GM18858 (cell line): Measurements from ENCODE around the gene SRRM2.

Experiments
- ATAC-seq: cut with Tn5 transposase; IDR thresholded peaks from one replicate; pipeline ENCODE4 v1.9.1; 2021; ENCODE audit not compliant: unreplicated experiment

The SRRM2 gene

GRCh38 chr16:2761472-2761871, 9.0 kb downstream of the SRRM2 start:
- ATAC-seq: no peak

GRCh38 chr16:2761886-2762583, 9.6 kb downstream of the SRRM2 start:
- ATAC-seq: no peak

GRCh38 chr16:2762711-2763110, 10.3 kb downstream of the SRRM2 start:
- no peak for ATAC-seq

GRCh38 chr16:2763173-2763572, 10.7 kb downstream of the SRRM2 start:
- ATAC-seq: no peak

GRCh38 chr16:2764718-2765117, 12.3 kb downstream of the SRRM2 start:
- ATAC-seq: no peak

GRCh38 chr16:2765462-2766404, 13.3 kb downstream of the SRRM2 start:
- no peak for ATAC-seq

GRCh38 chr16:2766430-2767139, 14.1 kb downstream of the SRRM2 start:
- ATAC-seq: no peak

- ATAC-seq: no peak
Measured at GRCh38 chr16:2767140-2767731, 14.8 kb downstream of the SRRM2 start.

GRCh38 chr16:2767891-2768290, 15.5 kb downstream of the SRRM2 start:
- no peak for ATAC-seq

- ATAC-seq: no peak
Measured at GRCh38 chr16:2768403-2769089, 16.1 kb downstream of the SRRM2 start.

GRCh38 chr16:2769100-2769529, 16.7 kb downstream of the SRRM2 start:
- ATAC-seq: no peak

GRCh38 chr16:2769675-2770056, 17.2 kb downstream of the SRRM2 start:
- ATAC-seq: no peak

GRCh38 chr16:2770057-2770951, 17.9 kb downstream of the SRRM2 start:
- no peak for ATAC-seq

GRCh38 chr16:2771496-2772402, 19.3 kb downstream of the SRRM2 start:
- ATAC-seq: no peak

GRCh38 chr16:2773188-2773968, 20.9 kb downstream of the SRRM2 start:
- ATAC-seq: no peak

GRCh38 chr16:2774161-2774891, 21.9 kb downstream of the SRRM2 start:
- no peak for ATAC-seq

GRCh38 chr16:2775131-2775716, 22.8 kb downstream of the SRRM2 start:
- no peak for ATAC-seq
